ENCODE measurements around the gene TRIM40. TPM values are rescaled to one million over a fixed set of nuclear protein-coding genes. Genes with fewer than 3 reads are reported as not detected.
A peak's percentile ranks its signal among the peaks of the same experiment; 100 is the strongest.

Gene TRIM40
- total RNA-seq, 4 donors from 2014 or later, result not detected

DNA sequence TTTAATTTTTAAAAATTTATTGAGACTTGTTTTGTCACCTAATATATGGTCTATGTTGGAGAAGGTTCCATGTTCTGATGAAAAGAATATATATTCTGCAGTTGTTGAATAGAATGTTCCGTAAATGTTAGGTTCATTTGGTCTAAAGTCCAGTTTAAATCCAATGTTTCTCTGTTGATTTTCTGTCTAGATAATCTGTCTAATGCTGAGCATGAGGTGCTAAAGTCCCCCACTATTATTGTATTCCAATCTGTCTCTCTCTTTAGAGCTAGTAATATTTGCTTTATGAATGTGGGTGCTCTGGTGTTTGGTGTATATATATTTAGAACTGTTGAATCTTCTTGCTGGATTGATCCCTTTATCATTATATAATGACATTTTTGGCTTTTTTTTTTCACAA lies 42.9 kb downstream of the TRIM40 start:
- H3K9me3 ChIP-seq, result peaks cover 0 to 3% (median 0%) of the 10 kb centered on the region in 3 donors
- intact Hi-C loops (cut with DNase I; ENCODE audit: low total_unique reads), result no loop called here
- TF ChIP-seq POLR2A (IDR thresholded peaks at IDR 0.05), result no peak
- TF ChIP-seq, protein P1, sequence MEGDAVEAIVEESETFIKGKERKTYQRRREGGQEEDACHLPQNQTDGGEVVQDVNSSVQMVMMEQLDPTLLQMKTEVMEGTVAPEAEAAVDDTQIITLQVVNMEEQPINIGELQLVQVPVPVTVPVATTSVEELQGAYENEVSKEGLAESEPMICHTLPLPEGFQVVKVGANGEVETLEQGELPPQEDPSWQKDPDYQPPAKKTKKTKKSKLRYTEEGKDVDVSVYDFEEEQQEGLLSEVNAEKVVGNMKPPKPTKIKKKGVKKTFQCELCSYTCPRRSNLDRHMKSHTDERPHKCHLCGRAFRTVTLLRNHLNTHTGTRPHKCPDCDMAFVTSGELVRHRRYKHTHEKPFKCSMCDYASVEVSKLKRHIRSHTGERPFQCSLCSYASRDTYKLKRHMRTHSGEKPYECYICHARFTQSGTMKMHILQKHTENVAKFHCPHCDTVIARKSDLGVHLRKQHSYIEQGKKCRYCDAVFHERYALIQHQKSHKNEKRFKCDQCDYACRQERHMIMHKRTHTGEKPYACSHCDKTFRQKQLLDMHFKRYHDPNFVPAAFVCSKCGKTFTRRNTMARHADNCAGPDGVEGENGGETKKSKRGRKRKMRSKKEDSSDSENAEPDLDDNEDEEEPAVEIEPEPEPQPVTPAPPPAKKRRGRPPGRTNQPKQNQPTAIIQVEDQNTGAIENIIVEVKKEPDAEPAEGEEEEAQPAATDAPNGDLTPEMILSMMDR (IDR thresholded peaks at IDR 0.05 in 4 of 5, conservative IDR thresholded peaks at IDR 0.05 in 1 of 5), result no peak
- ATAC-seq (no peak), DNase-seq (no peak)
- H3K4me3 ChIP-seq, result no peak overlapping the region
- H3K36me3 ChIP-seq, result no peaks in the 10 kb centered on the region
- H3K27me3 ChIP-seq, result peaks cover 0 to 13% (median 5%) of the 10 kb centered on the region in 3 donors
- no peak overlapping the region for H3K27ac ChIP-seq
- in situ Hi-C loops (cut with MboI; ENCODE audit: low sequenced_read_pairs in 4 of 4), result no loop called here
- H3K4me1 ChIP-seq, result no peaks in the 10 kb centered on the region

- DNase-seq, result no peak
- H3K27ac ChIP-seq, result no peak overlapping the region
- peak overlapping the region in 1 of 4 donors; percentile 11 for H3K4me3 ChIP-seq
- no peaks in the 10 kb centered on the region for H3K4me1 ChIP-seq
- no peak for ATAC-seq
- intact Hi-C loops (cut with DNase I; ENCODE audit: low total_unique reads), result no loop called here
- peaks cover 0 to 10% (median 5%) of the 10 kb centered on the region in 3 donors for H3K27me3 ChIP-seq
- in situ Hi-C loops (cut with MboI; ENCODE audit: low sequenced_read_pairs in 4 of 4), result no loop called here
- peaks cover 0 to 1% of the 10 kb centered on the region in 2 donors for H3K36me3 ChIP-seq
- TF ChIP-seq POLR2A (IDR thresholded peaks at IDR 0.05), result no peak
- TF ChIP-seq, protein P1 (IDR thresholded peaks at IDR 0.05 in 4 of 5, conservative IDR thresholded peaks at IDR 0.05 in 1 of 5), result no peak
- peaks cover 0 to 3% (median 0%) of the 10 kb centered on the region in 3 donors for H3K9me3 ChIP-seq
Measured at GRCh38 chr6:30180145-30180544, 44.2 kb downstream of the TRIM40 start.

GRCh38 chr6:30184417-30185031 lies 48.6 kb downstream of the TRIM40 start:
- no peak for DNase-seq
- in situ Hi-C loops (cut with MboI; ENCODE audit: low sequenced_read_pairs in 4 of 4), result no loop called here
- H3K36me3 ChIP-seq, result peaks cover 0 to 33% of the 10 kb centered on the region in 2 donors
- peaks cover 0 to under 1% (median 0%) of the 10 kb centered on the region in 3 donors for H3K9me3 ChIP-seq
- no peak for ATAC-seq
- no peaks in the 10 kb centered on the region for H3K4me1 ChIP-seq
- intact Hi-C loops (cut with DNase I; ENCODE audit: low total_unique reads), result no loop called here
- no peak overlapping the region for H3K4me3 ChIP-seq
- TF ChIP-seq POLR2A (IDR thresholded peaks at IDR 0.05), result no peak
- TF ChIP-seq, protein P1 (IDR thresholded peaks at IDR 0.05 in 4 of 5, conservative IDR thresholded peaks at IDR 0.05 in 1 of 5), result no peak
- H3K27ac ChIP-seq, result no peak overlapping the region
- H3K27me3 ChIP-seq, result peaks cover 0 to 3% (median 0%) of the 10 kb centered on the region in 3 donors

DNA sequence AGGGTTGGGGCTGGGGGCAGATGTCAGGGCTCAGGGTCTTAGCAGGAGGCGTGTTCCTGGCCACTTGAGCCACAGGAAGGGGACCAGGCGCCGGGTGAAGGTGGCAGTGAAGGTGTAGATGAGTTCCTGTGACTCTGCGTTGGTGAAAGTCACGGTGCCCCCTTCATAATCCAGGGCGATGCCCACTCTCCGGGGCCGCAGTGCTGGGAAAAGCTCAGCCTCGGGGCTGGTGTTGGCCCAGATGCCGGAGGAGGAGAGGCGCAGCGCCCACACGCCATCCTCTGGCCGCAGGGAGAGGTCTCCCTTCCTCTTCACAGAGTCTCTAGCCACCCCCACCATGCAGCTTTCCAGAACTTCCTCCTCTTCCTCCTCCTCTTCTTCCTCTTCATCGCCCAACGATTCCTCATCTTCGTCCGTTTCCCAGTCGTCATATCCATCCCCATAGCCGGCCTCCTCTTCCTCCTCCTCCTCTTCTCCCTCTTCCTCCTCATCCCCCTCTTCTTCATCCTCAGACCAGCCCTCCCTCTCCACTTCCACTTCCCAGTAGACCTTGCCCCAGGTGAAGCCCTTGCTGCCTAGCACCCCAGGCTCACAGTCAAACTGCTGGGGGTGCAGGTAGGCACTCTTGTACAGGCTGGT lies 50.0 kb downstream of the TRIM40 start:
- DNase-seq (no peak), ATAC-seq (no peak)
- TF ChIP-seq, protein P1 (IDR thresholded peaks at IDR 0.05 in 4 of 5, conservative IDR thresholded peaks at IDR 0.05 in 1 of 5), result no peak
- no peak for TF ChIP-seq POLR2A (IDR thresholded peaks at IDR 0.05)
- H3K4me1 ChIP-seq, result no peaks in the 10 kb centered on the region
- H3K36me3 ChIP-seq, result peaks cover 0 to 43% of the 10 kb centered on the region in 2 donors
- no peaks in the 10 kb centered on the region for H3K27me3 ChIP-seq
- no peak overlapping the region for H3K4me3 ChIP-seq
- no peaks in the 10 kb centered on the region for H3K9me3 ChIP-seq
- H3K27ac ChIP-seq, result no peak overlapping the region
- in situ Hi-C loops (cut with MboI; ENCODE audit: low sequenced_read_pairs in 4 of 4), result no loop called here
- intact Hi-C loops (cut with DNase I; ENCODE audit: low total_unique reads), result no loop called here
